HG02973 (cell line): ENCODE results near the gene AQP12A.
"Not testable (repeated sequence)": the region's sequence is repeated elsewhere in the genome, so short reads cannot be mapped to it uniquely, and the experiment has no call there.

Experiments
- ATAC-seq: cut with Tn5 transposase; IDR thresholded peaks from one replicate; pipeline ENCODE4 v1.9.1; 2021; ENCODE audit warnings: moderate library complexity; ENCODE audit not compliant: unreplicated experiment

AQP12A gene

GRCh38 chr2:240659883-240660282 is 31.8 kb upstream of the AQP12A start:
- ATAC-seq, result not testable (repeated sequence)

GRCh38 chr2:240662681-240663080 is 29.0 kb upstream of the AQP12A start:
- ATAC-seq, result no peak

GRCh38 chr2:240663546-240664190 is 28.0 kb upstream of the AQP12A start:
- ATAC-seq, result no peak

DNA sequence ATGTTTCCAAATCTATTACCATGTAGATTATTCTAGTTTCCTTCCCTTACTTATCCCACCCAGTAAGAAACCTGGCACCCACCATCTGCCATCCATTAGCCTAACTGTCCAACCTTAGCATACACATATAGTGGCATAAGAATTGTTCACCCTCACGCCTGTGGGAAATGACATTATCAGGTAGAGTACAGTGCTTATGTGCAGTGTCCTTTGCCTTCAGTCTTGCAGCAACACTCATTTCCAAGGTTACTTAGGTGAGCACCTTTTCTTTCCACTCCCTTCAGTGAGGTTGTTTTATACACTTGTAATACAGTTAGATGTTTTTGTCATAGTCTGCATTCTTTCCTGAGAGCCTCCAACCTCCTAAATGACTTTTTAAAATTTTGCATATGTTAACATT is 27.0 kb upstream of the AQP12A start:
- ATAC-seq, result no peak

- no peak for ATAC-seq
Measured at GRCh38 chr2:240670402-240670801, 21.3 kb upstream of the AQP12A start.

- no peak for ATAC-seq
Measured at GRCh38 chr2:240670950-240671349, 20.7 kb upstream of the AQP12A start.

DNA sequence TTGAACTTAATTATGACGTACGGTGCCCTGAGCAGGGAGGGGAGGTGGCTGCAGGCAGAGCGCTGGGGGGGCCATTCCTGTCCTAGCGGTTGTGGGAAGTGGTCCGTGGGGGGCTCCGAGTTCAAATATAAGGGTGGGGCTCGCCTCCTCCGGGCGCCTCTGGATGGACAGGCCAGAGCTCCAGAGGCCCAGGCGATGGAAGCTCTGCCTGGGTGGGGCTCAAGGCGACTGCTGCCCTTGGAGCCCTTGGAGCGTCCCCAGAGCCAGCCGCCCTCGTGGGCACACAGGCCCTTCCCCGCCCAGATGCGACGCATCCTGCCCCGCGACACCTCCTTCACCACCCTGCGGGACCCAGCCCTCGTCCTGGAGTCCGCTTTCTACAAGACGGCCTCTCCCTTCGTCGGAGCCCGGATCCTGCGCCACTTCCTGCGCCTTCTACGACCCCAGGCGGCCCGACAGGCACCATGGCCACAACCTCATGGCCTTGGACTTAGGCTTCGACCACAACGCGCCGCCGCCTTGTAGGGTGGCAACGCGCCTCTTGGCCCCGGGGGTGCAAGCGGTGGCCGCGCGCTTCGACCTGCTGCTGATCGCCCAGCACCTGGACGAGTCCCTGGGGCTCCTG is 19.5 kb upstream of the AQP12A start:
- ATAC-seq, result no peak

GRCh38 chr2:240672701-240673190 is 18.9 kb upstream of the AQP12A start:
- no peak for ATAC-seq

GRCh38 chr2:240674461-240675184 is 17.0 kb upstream of the AQP12A start:
- not testable (repeated sequence) for ATAC-seq

GRCh38 chr2:240675345-240675744 is 16.3 kb upstream of the AQP12A start:
- not testable (repeated sequence) for ATAC-seq

GRCh38 chr2:240678043-240678442 is 13.6 kb upstream of the AQP12A start:
- not testable (repeated sequence) for ATAC-seq

DNA sequence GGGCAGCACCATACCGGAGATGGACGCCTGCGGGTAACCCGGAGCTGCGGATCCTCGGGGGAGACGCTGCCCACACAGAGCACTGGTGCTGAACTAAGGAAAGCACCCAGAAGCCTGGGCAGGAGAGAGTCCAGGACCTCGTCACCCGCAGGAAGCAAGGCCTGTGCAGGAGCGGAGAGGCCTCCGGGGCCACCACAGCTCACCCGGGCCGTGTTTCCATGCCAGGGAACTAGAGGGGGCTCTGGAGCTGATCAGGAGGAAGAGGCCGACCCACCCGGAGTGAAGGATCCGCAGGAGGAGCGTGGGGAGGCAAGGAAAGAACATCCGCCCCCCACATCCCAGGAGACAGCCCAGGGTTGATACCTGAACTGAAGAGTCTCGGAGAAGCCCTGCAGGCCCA is 12.8 kb upstream of the AQP12A start:
- ATAC-seq, result not testable (repeated sequence)

DNA sequence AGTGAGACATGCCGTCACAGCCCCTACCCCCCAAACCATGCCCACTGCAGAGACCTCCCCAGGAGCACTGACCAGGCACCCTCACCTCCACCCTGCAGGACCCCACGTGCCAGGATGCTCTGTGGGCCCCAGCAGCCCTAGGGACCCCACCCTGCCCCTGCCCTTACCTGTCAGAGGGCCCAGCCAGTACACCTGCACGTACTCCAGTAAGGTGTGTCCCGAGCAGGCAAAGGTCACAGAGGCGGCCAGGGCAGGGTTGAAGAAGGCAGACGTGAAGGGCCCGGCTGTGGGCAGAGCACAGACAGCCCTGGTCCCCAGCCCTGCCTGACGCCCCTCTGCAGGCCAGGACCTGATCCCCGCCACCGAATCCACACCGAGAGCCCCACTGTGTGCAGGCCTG is 11.5 kb upstream of the AQP12A start:
- not testable (repeated sequence) for ATAC-seq

- not testable (repeated sequence) for ATAC-seq
Measured at GRCh38 chr2:240682431-240683224, 9.0 kb upstream of the AQP12A start, which contains the start of gene AQP12B. AQP12B (minus strand) TSS chr2:240682885; CDS start chr2:240682837, 48 bp downstream.

DNA sequence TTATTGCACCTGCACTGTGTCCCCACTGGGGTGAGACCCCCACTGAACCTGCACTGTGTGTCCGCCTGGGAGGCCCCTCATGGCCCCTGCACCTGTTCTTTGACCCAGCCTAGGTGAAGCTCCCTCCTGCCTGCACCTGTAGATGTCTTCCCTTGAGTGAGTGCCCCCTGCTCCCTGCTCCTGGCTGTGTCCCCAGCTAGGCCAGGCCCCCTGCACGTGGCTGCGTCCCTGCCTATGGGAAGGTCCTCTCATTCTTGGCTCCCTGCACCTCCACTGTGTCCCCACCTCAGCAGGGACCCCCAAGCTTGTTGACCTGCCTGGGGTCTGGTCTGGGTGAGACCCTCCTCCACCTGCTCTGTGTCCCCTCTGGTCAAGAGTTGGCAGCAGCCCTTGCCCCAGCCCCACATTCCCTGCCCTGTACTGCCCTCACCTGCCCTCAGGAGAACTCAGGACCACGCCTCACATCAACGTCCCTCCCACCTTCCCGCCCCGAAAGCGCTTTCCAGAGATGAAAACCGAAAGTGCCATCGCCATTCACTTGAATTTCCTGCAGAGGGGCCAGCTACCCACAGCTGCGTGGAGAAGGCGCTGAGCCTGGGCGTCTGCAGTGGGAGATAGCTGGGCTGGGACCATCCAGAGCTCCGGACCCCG is 8.2 kb upstream of the AQP12A start:
- ATAC-seq, result not testable (repeated sequence)

GRCh38 chr2:240683980-240684728 is 7.5 kb upstream of the AQP12A start:
- ATAC-seq, result not testable (repeated sequence)

DNA sequence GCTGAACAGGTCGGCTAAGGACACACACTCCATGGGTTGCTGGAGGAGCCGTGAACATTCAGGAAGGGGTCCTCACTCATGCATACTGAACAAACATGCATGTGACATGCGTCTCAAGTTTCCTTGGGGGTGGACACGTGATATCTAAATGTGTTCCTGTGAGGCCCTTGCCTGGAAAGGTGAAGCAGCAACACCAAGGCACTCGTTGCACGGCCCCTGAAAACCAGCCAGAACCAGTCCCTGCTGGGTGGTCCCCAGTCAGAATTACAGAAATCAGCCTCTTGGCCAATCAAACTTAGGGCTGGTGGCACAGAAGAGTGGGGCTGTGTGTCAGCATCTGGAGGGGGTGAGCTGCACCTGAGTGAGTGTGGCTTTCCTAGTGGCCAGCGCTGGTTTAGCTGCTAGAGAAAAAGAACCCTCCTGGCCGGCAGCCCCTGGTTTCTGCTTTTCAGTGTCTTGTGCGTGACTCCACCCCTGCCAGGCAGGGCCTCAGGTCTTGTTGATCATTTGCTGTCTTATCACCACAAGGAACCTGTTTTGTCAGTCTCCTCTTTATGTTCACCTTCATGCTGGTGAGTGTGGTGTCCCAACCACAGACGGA is 5.8 kb upstream of the AQP12A start:
- ATAC-seq, result no peak

GRCh38 chr2:240686460-240686859 is 5.2 kb upstream of the AQP12A start:
- no peak for ATAC-seq

DNA sequence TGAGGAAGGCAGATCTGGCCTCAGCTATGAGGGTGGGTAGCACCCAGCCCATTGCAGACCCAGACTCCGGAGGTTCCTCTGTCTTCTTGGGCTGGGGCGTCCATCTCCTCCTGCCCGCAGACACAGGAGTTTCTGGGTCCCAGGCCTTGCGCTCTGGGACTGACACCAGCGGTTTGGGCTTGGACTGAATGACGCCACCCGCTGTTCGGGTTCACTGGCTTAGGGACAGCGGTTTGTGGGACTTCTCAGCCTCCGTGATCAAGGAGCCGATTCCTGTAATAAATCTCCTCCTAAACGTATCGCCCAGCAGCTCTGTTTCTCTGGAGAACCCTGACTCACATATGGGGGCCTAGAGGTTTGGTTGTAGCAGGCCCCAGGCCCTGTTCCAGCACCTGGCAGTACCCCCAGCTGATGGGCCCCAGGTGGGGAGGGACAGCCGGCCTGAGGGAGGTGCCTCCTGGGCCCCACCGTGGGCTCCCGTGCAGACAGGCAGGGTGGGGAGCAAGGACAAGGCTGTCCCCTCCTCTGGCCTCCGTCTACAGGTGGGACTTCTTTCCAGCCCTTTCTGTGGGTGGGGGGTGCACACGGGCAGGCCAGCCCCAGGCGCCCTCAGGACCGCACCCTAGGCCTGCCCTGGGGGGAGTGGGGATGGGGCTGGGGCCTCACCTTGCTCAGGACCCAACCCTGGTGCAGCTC is 4.5 kb upstream of the AQP12A start:
- ATAC-seq, result no peak
